Activated CD8-positive, alpha-beta memory T cell treated with anti-CD3 and anti-CD28 coated beads, Interleukin-2, amount 50 U/mL, for 48 hours (primary cell): ENCODE measurements around the gene ZNF385C.
A peak's percentile ranks its signal among the peaks of the same experiment; 100 is the strongest.

Source experiments
- DNase-seq: peaks from one replicate; pipeline ENCODE4 v3.0.0-alpha.2; 2020

The ZNF385C gene

DNA sequence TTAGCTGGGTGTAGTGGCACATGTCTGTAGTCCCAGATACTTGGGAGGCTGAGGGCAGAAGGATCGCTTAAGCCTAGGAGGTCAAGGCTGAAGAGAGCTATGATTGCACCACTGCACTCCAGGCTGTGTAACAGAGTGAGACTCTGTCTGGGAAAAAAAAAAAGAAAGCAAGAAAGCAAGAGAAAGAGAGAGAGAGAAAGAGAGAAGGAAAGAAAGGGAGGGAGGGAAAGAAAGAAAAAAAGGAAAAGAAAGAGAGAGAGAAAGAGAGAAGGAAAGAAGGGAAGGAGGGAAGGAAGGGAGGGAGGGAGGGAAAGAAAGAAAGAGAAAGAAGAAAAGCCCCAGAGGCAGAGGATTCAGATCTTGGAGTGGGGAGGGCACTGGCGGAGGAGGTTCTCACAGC lies 7.7 kb upstream of the ZNF385C start:
- no peak for DNase-seq

DNA sequence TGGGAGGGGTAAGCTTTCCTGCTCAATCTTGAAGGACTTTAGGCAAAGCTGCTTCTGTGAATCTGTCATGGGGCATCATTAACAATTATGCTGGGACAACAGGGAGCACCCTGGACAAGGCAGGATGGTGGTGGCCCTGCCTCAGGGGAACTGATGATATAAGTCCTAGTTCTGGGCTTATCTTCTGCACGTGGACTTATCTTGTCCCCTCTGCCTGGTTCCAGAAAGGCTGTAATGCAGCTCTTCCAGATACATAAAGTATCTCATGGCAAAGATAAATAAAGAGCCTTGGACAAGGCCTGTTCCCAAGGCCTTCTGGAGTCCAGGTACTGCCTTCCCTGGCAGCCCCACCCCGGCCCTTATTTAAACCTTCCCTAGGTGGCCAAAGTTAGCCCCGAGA lies 6.0 kb upstream of the ZNF385C start:
- no peak for DNase-seq

DNA sequence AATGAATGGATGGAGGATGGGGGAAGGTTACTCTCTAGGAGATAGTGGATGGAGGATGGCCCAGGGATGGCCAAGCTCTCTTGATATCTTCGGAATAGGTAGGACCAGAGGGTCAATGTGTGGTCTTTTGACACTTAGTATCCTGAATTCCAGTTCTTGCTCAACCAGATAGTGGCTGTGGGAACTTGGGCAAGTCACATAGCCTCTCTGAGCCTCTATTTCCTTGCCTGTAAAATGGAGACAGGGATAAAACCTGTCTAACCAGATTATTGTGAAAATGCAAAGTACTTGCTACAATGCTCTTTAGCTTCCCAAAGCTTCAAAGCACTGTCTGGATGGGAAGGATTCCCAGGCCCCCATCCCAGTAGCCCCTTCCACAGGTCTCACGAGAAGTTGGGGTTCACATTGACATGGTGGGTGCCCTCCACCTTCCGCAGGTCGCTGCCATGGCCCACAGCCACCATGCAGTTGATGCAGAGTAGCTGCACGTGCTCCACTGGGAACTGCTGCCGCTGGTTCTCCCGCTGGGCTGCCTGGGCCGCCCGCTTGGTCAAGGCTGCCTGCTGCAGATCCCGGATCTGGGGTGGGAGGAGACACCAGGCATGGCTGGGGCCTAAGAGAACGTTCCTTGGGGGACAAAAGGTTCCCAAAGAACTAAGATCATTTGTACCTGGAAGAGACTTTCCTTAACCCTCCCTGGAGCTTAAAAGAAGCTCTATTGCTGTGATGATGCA lies 5.1 kb upstream of the ZNF385C start:
- no peak for DNase-seq

DNA sequence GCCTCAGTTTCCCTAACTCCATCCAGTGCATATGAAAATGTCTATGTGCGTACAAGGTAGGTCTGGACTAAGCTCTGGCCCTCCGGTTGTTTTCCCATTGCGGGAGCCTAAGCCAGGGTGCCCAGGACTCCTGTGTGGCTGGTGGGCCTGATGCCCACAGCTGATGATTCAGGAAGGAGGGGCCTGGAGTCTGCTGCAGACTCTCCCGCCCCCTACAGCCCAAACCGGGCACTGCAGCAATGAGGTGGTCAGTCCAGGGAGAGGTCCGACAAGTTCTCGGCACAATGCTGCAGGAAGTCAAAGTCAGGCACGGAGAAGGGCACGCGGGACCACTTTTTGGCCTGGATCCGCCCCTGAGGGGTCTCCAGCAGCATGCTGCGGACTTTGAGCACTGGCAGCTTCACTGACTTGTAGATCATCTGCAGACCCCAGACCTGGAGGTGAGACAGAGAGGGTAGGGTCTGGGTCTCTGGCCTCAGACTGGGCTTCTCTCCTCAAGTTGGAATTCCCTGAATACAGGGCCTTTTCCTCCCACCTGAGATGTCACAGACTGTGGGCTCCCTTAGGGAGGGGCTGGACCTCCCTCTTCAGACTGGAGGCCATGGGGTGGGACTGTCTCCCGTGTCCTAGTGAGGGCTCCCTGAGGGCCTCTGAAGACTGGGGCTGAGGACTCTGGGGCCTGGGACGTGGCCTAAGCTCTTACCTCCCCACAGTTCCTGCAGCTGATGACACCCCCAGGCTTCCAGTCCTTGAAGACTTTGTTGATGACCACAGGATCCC lies 3.4 kb upstream of the ZNF385C start:
- peak; percentile 97 for DNase-seq

DNA sequence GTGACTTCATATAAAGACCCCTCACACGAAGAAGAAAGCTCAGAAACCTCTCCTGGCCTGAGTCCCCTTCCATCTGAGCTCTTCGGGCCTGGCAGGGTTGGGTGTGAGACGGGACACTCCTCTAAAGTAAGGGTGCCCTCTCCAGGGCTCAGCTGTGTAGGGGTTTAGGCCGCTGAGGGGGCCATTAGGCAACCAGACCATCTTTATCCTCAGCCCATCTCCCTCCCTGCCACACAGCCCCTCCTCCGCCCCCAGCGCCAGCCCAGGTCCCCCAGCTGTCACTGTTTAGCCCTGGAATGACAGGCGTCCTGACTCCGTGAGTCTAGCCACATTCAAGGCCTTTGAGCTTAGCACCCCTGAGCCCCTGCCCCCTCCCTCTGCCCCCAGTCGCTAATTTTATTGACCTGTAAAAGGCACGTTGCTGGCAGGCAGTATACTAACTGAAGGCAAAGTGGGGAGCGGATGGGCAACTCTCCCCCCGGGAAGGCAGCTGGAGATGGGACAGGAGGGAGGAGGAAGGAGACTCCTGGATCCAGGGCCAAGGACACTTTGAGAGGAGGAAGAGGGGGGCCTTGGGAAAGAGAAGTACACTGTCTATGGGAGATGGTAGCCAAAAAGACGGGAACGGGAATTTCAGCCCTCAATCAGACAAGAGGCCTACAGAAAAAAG lies 592 bp upstream of the ZNF385C start:
- DNase-seq: no peak

DNA sequence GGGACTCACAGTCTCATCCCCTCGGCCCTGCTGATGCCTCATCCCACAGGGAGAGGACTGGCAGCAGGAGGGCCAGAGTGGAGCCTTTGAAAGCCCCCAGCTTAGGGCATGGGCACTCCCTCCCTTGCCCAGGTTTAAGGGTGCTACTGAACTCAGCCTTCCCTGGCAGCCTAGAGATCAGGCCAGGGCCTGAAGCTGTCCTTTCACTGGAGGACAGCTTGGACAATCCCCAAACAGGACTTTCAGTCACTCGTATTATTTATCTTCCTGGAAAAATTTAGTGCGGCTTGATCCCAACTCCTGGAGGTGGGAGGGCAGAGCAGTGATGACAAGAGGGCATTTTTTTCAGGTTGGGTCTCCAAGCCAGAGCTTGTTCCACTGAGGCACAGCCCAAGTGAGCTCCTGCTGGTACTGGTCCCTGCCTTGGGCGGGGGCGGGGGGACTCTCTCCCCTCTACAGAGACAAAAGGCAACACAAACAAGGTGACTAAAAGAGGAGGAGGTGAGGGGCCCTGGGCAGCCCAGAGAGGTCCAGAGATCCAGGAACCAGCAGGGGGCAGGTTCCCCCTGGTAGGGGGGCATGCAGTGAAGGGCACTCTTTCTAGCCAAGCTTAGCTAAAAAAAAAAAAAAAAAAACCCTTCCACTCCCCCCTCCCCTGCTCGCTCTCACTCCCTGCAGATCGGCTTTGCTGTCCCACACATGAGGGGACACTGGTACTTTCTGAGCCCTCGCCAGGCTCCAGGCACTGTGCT lies 1.7 kb downstream of the ZNF385C start:
- no peak for DNase-seq

DNA sequence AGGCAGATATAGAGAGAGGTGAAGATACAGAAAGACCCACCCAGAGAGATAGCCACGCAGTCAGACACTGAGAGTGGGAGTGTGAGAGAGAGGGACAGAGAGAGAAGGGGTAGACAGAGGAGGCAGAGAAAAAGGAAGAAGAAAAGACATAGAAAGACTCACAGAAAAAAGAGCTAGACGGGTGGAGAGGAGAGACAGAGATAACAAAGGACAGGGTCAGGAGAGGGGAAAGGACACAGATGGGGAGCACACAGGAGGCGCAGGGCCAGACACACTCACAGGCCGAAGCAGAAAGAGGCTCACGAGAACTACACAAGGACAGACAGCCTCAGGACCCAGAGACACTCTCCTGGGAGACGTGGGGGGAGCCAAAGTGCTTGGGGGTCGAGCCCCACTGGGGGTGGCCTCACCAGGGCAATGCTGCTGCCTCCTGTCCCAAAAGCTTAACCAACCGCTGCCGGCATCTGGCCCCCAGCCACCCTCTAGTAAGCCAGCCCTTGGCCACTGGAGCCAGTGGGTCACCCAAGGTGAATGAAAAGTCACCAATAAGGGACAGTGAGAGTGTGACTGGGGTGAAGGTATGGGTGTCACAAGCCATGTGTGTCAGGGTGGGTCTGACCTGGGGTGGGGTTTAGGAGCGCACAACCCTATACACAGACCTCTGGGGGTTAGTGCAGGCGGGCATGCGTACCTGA lies 3.8 kb downstream of the ZNF385C start:
- DNase-seq: no peak

DNA sequence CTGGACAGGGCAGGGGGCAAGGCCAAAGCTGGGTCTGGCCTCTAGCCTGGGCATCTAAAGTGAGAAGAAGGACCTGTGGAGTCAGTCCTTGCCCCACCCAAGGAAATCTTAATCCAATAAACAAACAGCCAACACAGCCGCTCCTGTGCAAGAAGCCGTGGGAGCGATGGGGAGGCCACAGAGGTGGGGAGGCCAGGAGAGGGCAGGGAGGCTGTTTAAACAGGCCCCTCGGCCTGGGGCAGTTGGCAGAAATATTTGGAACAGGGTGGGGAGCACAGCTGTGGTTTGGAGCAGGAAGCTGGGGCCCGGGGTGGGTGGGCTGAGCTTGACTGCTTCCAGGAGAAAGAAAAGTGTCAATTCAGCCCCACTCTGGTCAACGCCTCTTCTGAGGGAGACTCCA lies 5.3 kb downstream of the ZNF385C start:
- no peak for DNase-seq

DNA sequence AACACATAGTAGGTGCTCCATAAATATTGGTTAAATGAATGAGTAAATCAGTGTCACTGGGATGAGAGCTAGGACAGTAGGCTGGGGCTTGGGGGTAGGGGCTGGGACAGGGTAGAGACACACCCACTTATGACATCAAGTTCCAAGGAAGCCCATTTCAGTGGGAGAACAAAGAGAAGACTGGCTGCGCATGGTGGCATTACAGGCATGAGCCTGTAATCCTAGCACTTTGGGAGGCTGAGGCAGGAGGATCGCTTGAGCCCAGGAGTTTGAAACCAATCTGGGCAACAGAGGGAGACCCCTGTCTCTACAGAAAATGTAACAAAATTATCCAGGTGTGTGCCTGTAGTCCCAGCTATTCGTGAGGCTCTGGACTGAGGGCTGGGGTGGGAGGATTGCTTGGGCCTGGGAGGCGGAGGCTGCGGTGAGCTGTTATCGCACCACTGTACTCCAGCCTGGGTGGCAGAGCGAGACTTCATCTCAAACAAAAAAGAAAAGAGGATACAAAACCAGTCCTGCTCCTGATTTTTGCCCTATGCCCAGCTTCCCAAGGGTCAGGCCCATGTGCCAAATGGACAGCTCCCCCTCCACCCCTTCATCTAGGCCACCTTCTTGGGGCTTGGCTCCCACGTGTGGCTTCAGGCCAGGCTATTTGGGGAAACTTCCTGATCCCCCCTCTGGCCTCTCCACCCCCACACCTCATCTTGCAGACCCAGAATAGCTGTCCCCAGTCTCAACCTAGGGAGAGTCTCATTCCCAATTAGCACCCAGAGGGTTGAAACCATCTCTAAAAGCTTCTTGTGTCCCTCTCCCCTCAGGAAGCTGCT lies 7.1 kb downstream of the ZNF385C start:
- no peak for DNase-seq

DNA sequence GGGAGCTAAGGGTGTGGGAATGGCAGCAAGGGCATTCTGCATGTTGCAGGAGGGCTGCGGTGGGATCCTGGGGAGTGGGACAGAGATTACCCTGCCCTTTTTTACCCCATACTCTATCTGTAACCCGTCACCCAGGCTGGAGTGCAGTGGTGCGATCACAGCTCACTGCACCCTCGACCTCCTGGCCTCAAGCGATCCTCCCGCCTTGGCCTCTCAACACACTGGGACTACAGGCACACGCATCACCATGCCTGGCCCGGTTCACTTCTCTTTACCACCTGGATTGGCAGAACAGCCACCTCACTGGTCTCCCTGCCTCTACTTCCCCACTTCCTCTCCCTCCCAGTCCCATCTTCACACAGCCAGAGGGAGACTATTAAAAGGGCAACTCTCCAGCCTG lies 9.5 kb downstream of the ZNF385C start:
- no peak for DNase-seq

DNA sequence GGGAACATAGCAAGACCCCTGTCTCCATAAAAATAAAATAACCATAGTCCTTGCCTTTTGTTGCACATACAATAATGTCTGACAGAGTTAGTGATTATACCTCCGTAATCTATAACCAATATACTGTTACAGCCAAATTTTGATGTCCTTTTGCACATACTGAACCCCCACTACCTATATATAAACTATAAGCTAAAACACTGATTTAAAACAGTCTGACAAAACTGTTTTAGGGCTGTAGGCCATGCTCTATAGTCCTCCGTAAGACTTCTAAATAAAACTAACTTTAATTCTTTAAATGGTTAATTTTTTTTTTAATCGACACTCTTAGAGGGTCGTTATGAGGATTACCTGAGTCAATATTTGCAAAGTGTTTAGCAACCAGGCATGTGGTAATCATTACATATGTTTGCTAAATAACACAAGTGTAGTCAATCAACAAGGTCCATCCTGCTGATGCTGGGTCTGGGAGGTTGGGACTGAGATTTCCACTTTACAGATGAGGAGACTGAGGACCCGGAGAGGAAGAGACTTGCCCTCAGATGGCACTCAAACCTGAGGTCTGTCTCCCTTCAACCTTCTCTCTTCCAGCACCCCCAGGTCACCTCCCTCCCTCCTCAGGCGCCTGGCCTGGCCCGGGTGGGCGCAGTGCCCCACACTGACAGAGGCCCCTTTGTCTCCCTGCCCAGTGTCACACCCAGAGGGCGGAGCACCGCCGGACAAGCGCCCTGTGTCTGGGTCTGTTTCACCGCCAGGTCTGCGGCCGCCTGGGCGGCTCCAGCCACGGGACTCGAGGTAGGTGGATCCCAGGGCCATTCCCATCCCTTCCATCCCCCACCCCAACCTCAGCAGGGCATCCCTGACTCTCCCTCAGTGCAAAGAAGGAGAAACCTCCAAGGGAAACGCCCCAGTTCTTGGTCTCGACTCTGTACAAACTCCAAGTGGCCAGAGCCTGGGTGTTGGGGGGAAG lies 10.3 kb downstream of the ZNF385C start:
- no peak for DNase-seq

DNA sequence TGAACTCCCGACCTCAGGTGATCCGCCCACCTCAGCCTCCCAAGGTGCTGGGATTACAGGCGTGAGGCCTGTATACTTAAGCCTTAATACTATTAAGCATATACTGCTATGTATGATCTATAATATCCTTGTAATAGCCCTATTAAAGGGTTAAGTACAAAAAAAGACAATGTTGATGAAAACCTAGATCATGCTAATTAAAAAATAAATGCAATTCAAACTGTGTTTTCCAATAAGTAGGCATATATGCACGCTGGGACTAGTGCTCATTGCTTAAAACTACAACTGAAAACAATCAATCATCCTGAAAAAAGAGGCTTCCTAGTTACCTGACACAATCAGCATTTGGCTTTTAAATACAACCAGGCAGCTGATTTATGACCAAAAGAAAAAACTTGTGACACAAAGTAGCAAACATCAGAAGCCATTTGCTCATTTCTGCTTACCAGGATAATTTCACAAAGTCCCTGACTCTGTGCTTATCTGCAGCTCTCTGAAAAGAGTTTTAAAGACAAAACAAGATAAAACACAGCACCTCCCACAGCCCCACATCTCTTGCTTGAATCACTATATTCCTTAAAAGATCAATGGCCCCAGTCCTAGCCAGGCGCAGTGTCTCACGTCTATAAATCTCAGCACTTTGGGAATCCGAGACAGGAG lies 11.1 kb downstream of the ZNF385C start:
- no peak for DNase-seq

DNA sequence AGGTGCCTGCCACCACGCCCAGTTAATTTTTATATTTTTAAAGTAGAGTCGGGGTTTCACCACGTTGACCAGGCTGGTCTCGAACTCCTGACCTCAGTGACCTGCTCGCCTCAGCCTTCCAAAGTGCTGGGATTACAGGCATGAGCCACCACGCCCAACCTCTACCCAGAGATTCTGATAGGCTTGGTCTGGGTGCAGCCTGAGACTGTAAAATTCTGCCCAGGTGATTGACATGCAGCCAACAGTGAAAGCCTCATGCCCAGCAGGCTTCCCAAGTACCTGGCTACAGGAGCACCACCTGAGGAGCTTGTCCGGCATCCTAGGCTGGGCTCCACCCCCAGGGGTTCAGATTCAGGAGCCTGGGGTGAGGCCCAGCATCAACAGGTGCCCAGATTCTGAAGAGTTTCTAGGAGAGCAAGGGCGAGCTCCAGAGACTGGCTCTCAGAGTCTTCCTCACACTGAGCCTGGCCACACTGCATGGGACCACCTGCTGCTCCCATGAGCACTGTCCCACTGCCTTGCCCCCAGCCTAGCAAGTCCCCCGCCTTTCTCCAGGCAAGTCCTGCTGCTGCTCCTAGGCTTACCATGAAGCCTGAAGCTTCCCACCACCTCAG lies 16.6 kb downstream of the ZNF385C start:
- no peak for DNase-seq

DNA sequence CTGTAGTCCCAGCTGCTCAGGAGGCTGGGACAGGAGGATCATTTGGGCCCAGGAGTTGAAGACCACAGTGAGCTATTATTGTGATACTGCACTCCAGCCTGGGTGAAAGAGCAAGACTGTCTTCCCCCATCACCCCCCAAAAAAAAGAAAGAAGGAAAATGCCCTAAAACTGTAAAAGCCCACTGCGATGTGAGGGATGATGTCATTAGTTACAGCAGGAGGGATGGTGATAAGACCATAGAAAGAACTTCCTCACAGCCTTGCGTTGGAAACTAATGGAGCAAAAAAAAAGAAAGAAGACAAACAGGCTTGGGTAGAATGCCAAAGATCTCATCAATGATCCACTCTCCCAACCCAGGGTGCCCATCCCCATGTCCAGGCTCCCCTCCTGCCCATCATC lies 18.7 kb downstream of the ZNF385C start:
- no peak for DNase-seq

DNA sequence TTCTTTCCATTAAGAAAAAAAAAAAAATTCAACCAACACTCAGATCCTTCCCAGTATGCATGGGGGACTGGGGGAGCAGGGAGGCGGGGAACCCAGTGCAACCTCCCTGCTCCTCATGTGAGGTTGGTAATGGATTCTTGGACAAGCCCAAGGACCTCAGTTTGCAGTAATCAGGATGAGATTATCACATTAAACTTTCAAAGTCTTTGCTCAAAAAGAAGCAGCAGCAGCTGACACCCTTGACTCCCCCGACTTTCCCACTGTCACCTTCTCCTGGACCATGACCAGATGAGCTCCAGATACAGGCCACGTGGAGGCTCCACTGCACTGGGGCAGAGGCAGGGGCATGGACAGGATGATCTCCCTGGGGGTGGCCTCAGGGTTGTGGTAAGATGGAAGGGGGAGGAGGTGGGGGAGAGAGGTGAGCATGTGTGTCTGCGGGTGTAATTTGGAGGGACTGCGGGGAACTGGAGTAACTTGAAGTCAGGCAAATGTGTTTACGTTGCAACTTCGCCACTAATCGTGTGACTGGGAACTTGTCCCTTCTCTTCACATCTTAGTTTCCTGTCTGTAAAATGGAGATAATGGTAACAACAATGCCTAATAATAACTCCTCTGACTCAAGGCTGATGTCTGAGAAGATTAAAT lies 19.8 kb downstream of the ZNF385C start:
- DNase-seq: no peak

DNA sequence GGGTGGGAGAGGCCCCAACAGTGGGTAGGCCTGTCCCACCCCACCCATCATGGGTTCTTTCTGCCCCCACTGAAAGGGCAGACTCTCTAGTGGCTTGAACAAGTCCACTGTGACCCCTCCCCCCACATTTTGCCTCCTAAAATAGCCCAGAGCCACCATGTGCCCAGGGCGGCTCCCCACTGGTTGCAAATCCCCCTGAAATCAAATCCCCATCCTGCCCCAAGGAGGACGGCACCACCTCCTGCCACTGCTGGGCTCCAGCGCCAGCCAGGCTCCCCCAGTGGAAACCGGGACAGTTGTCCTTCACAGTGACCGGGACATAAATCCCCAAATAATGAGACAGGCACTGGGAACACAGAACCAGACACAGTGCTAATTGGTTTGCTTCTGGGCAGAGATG lies 20.5 kb downstream of the ZNF385C start:
- no peak for DNase-seq

DNA sequence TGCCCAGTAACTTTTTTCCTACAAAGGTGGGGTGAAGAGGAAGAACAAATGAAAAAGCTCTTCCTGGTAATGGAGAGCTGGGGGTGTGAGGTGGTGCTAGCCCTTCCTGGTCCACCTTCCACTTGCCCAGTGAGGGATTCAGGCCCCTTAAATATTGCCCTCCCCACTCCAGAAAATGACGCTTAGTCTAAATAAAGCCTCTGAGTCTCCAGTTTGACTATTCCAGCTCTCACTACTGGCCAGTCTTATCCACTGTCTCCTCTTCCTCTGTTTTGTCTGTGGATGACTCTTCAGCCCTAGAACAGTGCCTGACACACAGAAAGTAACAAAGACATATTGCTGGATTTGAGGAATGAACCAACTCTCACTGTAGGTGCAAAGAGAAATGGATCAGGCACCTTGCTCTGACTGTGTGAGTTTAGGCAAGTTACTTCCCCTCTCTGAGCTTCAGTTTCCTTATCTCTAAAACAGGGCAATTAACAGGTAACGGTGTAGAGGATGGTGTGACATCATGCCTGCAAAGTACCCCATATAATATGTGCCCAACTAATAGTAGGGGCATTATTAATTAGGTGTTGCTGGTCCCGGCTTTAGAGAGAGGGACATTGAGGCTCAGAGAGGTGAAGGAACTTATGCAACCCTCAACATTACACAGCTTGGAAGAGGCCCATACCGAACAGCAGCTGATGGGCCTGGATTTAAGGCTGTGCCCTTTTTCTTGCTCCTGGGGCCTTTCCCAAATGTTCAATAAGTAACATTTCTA lies 21.3 kb downstream of the ZNF385C start:
- no peak for DNase-seq

DNA sequence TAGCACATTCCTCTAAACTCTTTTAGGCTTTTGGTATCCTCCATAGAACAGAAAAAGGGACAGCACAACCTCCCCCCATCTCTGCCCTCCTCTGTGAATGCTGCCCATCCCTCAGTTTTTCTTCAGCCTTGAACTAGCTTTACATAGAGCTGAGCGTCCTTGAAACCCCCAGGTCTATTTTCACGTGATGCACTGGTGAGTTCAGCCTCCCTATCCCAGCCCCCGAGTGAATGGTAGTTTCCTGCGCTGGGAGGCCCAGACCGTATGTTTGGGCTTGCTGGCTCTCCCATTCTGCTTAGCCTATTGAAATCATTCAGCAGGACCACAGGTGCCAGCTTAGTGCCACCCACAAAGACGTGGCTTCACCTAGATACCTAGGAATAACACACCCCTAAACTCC lies 22.5 kb downstream of the ZNF385C start:
- no peak for DNase-seq
